ENCODE data around the gene SECISBP2. TPM values are rescaled to one million over a fixed set of nuclear protein-coding genes. Genes with fewer than 3 reads are reported as not detected.
A peak's percentile ranks its signal among the peaks of the same experiment; 100 is the strongest.

Gene SECISBP2
- total and polyA plus RNA-seq, 7 donors, result 26.2 to 80.8 (median 40.2) TPM

DNA sequence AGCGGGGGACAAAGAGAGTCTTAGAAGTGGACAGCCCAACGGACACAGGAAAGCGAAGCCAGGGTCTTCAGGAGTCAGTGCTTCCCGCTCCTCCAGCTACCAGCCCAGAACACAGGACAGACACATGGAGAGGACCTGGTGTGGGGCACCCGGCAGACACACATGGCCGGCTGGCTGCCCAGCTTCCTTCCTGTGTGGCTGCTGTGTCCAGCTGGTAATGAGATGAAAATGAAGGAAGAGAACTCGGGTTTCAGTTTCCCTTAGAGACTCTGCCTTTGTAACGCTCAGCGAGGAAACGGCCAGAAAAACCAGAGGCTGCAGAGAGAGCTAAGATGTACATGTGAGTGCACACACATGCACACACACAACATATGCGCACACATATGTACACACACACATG lies 87.5 kb downstream of the SECISBP2 start:
- H3K36me3 ChIP-seq (ENCODE audit: insufficient read depth in 1 of 2, low read depth in 1 of 2), result peaks cover 0 to 29% of the 10 kb centered on the region in 2 donors
- H3K4me1 ChIP-seq, result peaks cover 19% of the 10 kb centered on the region
- H3K27ac ChIP-seq, result no peak overlapping the region
- H3K27me3 ChIP-seq (ENCODE audit: insufficient read depth in 3 of 3, low read length in 2 of 3), result no peaks in the 10 kb centered on the region
- TF ChIP-seq, protein P1, sequence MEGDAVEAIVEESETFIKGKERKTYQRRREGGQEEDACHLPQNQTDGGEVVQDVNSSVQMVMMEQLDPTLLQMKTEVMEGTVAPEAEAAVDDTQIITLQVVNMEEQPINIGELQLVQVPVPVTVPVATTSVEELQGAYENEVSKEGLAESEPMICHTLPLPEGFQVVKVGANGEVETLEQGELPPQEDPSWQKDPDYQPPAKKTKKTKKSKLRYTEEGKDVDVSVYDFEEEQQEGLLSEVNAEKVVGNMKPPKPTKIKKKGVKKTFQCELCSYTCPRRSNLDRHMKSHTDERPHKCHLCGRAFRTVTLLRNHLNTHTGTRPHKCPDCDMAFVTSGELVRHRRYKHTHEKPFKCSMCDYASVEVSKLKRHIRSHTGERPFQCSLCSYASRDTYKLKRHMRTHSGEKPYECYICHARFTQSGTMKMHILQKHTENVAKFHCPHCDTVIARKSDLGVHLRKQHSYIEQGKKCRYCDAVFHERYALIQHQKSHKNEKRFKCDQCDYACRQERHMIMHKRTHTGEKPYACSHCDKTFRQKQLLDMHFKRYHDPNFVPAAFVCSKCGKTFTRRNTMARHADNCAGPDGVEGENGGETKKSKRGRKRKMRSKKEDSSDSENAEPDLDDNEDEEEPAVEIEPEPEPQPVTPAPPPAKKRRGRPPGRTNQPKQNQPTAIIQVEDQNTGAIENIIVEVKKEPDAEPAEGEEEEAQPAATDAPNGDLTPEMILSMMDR (IDR thresholded peaks at IDR 0.05), result no peak
- WGBS, 3 donors, result 56 to 63% (median 61%) methylated on average over 11 of the region's 11 CpGs
- no peak for ATAC-seq
- DNase-seq, result peak in 1 of 2 donors; percentile 47
- intact Hi-C loops (cut with DNase I), result no loop called here
- no peak overlapping the region for H3K4me3 ChIP-seq
- no peaks in the 10 kb centered on the region for H3K9me3 ChIP-seq

- Histone ChIP-seq H3K27ac (no peak overlapping the region), H3K4me3 (no peak overlapping the region), H3K4me1 (peaks cover 22% of the 10 kb centered on the region), H3K9me3 (no peaks in the 10 kb centered on the region), H3K27me3 (ENCODE audit: insufficient read depth in 3 of 3, low read length in 2 of 3) (no peaks in the 10 kb centered on the region), H3K36me3 (ENCODE audit: insufficient read depth in 1 of 2, low read depth in 1 of 2) (peaks cover 0 to 17% of the 10 kb centered on the region in 2 donors)
- intact Hi-C loops (cut with DNase I), result no loop called here
- WGBS, 3 donors, result 33 to 42% (median 34%) methylated on average over 2 of the region's 2 CpGs
- TF ChIP-seq, protein P1 (IDR thresholded peaks at IDR 0.05), result no peak
- DNase-seq, result no peak
- ATAC-seq, result no peak
Measured at GRCh38 chr9:89407070-89407469, 88.8 kb downstream of the SECISBP2 start.

GRCh38 chr9:89408628-89409101 lies 90.4 kb downstream of the SECISBP2 start:
- ATAC-seq (peak in 3 of 4 donors; percentile 20 to 28 (median 25)), DNase-seq (no peak)
- TF ChIP-seq, protein P1 (IDR thresholded peaks at IDR 0.05), result no peak
- no peak overlapping the region for H3K4me3 ChIP-seq
- peak overlapping the region; percentile 58 for H3K27ac ChIP-seq
- peaks cover 38% of the 10 kb centered on the region for H3K4me1 ChIP-seq
- H3K27me3 ChIP-seq (ENCODE audit: insufficient read depth in 3 of 3, low read length in 2 of 3), result no peaks in the 10 kb centered on the region
- H3K36me3 ChIP-seq (ENCODE audit: insufficient read depth in 1 of 2, low read depth in 1 of 2), result peaks cover 0 to 5% of the 10 kb centered on the region in 2 donors
- no peaks in the 10 kb centered on the region for H3K9me3 ChIP-seq
- 73 to 88% (median 79%) methylated on average over 12 of the region's 12 CpGs for WGBS, 3 donors
- intact Hi-C loops (cut with DNase I), result no loop called here

Other genes with a start within 250 kb of the SECISBP2 start
- gene SHC3, start 139.7 kb upstream of the SECISBP2 start, total RNA-seq, result under 1 TPM; 0.12 to 0.71 (median 0.37) TPM
- gene SHC3, start 139.7 kb upstream of the SECISBP2 start, polyA plus RNA-seq, result under 1 TPM; 0.04 to 0.39 (median 0.08) TPM
- 10 to 100 TPM in 2 of 4 donors, 1 to 10 TPM in 2; 3.6 to 14.4 (median 10.6) TPM for gene CKS2, start 7.3 kb upstream of the SECISBP2 start, total RNA-seq
- 100 to 1,000 TPM in 1 of 3 donors, 10 to 100 TPM in 2; 25.6 to 170 (median 68.3) TPM for gene CKS2, start 7.3 kb upstream of the SECISBP2 start, polyA plus RNA-seq
- gene SEMA4D, start 179.6 kb downstream of the SECISBP2 start, total RNA-seq, result 100 to 1,000 TPM in 1 of 4 donors, 10 to 100 TPM in 3; 32.1 to 111 (median 63.6) TPM
- gene SEMA4D, start 179.6 kb downstream of the SECISBP2 start, polyA plus RNA-seq, result 10 to 100 TPM in 2 of 3 donors, 1 to 10 TPM in 1; 9.3 to 26.8 (median 22.3) TPM